PC-9 (cell line): ENCODE results near the gene PRF1.

Experiments
- CTCF ChIP-seq: fragments of 200-600 bp; sonication (generic); conservative IDR thresholded peaks from 2 replicates; pipeline ENCODE4 v1.6.1; 2017; ENCODE audit warnings: mixed run types, antibody characterized with exemption, mild to moderate bottlenecking, moderate library complexity
- EZH2 ChIP-seq: fragments of 200-600 bp; sonication (generic); IDR thresholded peaks from 2 replicates; pipeline ENCODE4 v1.8.0; 2017; ENCODE audit warnings: antibody characterized with exemption, low read depth

GRCh38 chr10:70555371-70555770 is 47.2 kb downstream of the PRF1 start:
- TF ChIP-seq EZH2 (no peak), CTCF (no peak)
